ENCODE results near the gene CT45A6.
"Not testable (repeated sequence)": the region's sequence is repeated elsewhere in the genome, so short reads cannot be mapped to it uniquely, and the experiment has no call there.

The CT45A6 gene

GRCh38 chrX:135802687-135803086 is at the start of gene CT45A6:
TSS of gene CT45A6 (minus strand) at chrX:135802787. CDS start at chrX:135798993, 3,794 bp downstream.
- DNase-seq: not testable (repeated sequence)

- not testable (repeated sequence) for DNase-seq
Observed at GRCh38 chrX:135837180-135837579, 34.6 kb upstream of the CT45A6 start, which contains the start of gene CT45A7. TSS of gene CT45A7 (minus strand) at chrX:135837280. CDS start at chrX:135833533, 3,747 bp downstream.

- not testable (repeated sequence) for DNase-seq
Observed at GRCh38 chrX:135819912-135820311, 17.3 kb upstream of the CT45A6 start, which contains the start of gene CT45A2. TSS of gene CT45A2 (minus strand) at chrX:135820012. CDS start at chrX:135816265, 3,747 bp downstream.

- DNase-seq: not testable (repeated sequence)
Observed at GRCh38 chrX:135785403-135785802, 17.2 kb downstream of the CT45A6 start, which contains the start of gene CT45A5. TSS of gene CT45A5 (minus strand) at chrX:135785503. CDS start at chrX:135781729, 3,774 bp downstream.

- not testable (repeated sequence) for DNase-seq
Observed at GRCh38 chrX:135768091-135768490, 34.5 kb downstream of the CT45A6 start, which contains the start of gene CT45A3. TSS of gene CT45A3 (minus strand) at chrX:135768191. CDS start at chrX:135764444, 3,747 bp downstream.

- not testable (repeated sequence) for DNase-seq
Observed at GRCh38 chrX:135744739-135745138, 57.8 kb downstream of the CT45A6 start.
